HUDEP-2 (cell line): Measurements from ENCODE around the gene RGS4.

Experiments
- DNase-seq, 76 experiments: peaks; one replicate each; lab custom pipeline; 2025; ENCODE audit not compliant: unreplicated experiment in 76 of 76; lab: John Stamatoyannopoulos, UW

The RGS4 gene

GRCh38 chr1:163069142-163069541 is at the start of gene RGS4:
Gene RGS4, plus strand, starts transcription at chr1:163069361. Its CDS starts 124 bp downstream, at chr1:163069485.
- DNase-seq = peak in 3 of 76 experiments; percentile 1 to 17 (median 3)

GRCh38 chr1:163022129-163022528 is 47.0 kb upstream of the RGS4 start:
- DNase-seq = no peak

- DNase-seq = no peak
These were observed 41.6 kb upstream of the RGS4 start for GRCh38 chr1:163027610-163028009.

- no peak for DNase-seq
These were observed 39.3 kb upstream of the RGS4 start for GRCh38 chr1:163029901-163030300.

DNA sequence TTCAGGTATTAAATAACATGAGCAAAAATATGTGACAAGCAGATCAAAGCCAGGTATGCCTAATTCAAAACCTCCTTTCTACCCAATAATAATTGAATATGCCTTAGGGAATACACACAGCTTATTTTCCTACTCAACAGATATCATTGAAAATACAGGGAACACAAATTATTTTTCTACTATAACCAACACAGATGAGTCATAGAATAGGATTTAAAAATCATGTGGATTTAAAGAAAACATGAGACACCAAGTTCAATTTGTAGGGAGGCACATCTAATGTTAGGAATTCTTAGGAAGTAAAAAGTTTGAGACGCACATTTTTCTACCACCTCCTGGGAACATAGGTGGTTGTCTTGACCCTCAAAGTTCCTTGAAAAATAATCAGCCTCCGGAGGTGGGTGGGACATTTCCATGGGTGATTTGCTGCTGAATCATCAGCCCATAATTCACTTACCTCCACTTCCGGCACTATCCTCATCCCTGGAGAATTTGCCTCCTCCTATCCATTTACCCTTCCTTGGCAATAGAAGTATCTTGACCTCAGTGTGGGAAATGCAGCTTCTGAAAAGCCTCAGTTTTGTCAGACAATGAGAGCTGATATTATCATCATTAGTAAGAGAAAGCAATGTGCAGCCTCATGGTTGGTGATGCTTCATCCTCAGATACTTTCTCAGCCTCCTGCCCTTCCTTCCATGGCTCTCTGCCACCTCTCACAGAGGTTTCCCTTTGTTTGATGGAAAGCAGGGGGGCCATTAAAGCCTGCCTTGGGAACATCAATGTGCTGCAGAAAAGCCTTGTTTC is 33.5 kb upstream of the RGS4 start:
- no peak for DNase-seq

- DNase-seq = no peak
These were observed 32.5 kb upstream of the RGS4 start for GRCh38 chr1:163036671-163037070.

DNA sequence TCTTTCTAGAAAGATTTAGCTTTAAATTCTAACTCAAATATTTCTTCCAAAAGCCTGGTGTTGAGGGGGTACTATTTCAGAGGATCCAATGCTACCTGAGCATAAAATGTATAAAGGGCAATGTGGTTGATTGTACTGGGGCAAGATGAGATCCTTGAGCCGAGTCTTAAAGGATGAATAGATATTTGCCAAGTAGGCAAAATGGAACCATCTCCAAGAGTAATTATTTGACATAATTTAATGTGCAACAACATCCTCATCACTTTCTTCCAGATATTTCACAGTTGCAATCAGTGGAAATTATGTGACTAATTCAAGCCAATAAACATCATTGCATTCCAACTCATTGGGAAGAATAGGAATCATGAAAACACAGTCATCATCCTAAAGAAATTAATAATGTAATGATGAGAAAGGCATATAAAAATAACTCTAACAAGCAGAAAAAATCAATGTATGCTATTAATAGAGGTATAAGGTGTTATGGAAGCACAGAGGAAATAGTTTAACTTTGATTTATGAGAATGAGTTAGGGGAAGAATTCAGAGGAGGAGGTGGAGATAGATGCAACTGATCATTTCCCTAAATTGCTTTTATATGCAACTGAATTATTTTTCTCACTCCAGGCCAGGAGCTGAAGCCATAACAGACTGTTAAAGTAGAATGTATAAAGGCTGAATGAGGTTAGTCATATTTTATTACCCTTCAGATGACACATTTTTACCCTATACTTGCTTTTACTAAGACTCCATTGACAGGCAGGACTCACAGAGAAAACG is 30.0 kb upstream of the RGS4 start:
- DNase-seq = no peak

GRCh38 chr1:163039707-163040093 is 29.5 kb upstream of the RGS4 start:
- DNase-seq = no peak

- DNase-seq = no peak
These were observed 23.1 kb upstream of the RGS4 start for GRCh38 chr1:163046071-163046470.

- no peak for DNase-seq
These were observed 21.1 kb upstream of the RGS4 start for GRCh38 chr1:163047951-163048659.

GRCh38 chr1:163048869-163049268 is 20.3 kb upstream of the RGS4 start:
- no peak for DNase-seq

- no peak for DNase-seq
These were observed 19.9 kb upstream of the RGS4 start for GRCh38 chr1:163049296-163049695.

DNA sequence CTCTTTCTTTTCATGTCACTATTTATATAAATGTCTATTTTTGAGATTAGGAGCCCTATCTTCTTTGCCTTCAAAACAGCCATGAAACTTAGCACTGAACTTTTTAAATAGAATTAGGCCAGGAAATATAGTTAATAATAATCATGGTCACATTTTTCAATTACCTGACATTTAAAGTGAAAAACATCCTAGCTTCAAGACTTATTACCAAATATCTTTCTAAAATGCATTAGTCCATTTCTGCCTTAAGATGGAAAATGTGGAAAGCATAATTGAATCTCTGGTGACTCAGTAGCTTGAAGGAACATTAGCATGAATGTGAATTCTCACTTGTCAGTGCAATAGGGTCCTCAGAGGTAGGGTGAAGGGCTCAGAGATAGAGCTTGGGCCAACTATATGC is 18.7 kb upstream of the RGS4 start:
- DNase-seq = no peak

- peak in 6 of 76 experiments; percentile 4 to 38 (median 12) for DNase-seq
These were observed 15.0 kb upstream of the RGS4 start for GRCh38 chr1:163054181-163054591.

DNA sequence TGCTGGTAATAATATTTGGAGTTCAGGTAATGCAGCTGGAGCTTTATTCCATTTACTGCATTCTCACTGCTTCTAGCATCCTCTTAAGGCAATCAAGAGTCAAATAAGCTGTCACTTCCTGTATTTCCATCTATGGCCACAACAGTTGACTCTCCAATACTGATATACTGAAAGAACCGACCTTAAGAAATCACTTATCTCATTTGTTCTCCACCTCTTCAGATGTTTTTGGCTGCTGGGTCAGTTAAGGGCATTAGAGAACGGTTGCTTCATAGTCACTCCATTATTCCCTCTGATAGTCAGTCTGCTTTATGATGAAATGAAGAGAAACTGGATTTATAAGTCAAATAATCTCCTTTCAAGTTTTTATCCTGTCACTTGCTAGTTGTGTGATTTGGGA is 14.2 kb upstream of the RGS4 start:
- DNase-seq = no peak

- no peak for DNase-seq
These were observed 13.6 kb upstream of the RGS4 start for GRCh38 chr1:163055531-163055930.

- no peak for DNase-seq
These were observed 12.3 kb upstream of the RGS4 start for GRCh38 chr1:163056831-163057230.

GRCh38 chr1:163060343-163061007 is 8.7 kb upstream of the RGS4 start:
- no peak for DNase-seq

DNA sequence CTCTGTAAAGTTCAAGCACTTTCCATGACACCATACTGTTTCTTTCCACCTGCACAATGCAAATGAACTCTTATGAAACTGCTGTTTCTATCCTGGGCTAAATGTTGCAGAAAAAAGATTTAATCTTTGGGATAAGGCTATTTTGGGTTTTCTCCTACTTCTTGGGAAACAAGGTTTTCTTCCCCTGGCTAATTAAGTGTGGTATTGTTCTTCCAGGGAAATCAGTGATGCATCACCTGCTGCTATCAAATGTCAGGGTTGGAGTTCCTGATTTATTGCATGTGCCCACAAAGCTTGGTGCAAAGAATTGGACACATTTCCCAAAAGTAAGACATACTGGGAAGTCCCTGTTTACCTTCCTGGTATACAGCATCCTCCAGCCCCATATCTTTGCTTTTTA is 6.0 kb upstream of the RGS4 start:
- no peak for DNase-seq

- no peak for DNase-seq
These were observed 5.6 kb upstream of the RGS4 start for GRCh38 chr1:163063610-163064009.

- no peak for DNase-seq
These were observed 3.0 kb upstream of the RGS4 start for GRCh38 chr1:163066168-163066567.
